H1 (cell line): ENCODE data around the gene METTL25B. TPM values are rescaled to one million over a fixed set of nuclear protein-coding genes. Genes with fewer than 3 reads are reported as not detected.

Experiments used
- CTCF ChIA-PET: fragments of 300-600 bp; sonication (Branson Sonifier 250); formaldehyde crosslinking; loops from one replicate; lab custom pipeline; 2021; ENCODE audit not compliant: partially characterized antibody; lab: Charles Lee
- POLR2A ChIA-PET: fragments of 300-600 bp; sonication (Branson Sonifier 250); formaldehyde crosslinking; loops from one replicate; lab custom pipeline; 2021; ENCODE audit warnings: inconsistent platforms; ENCODE audit not compliant: partially characterized antibody; lab: Charles Lee
- DNase-seq, 2 experiments: peaks; one replicate each; pipeline versions ENCODE4 v3.0.0 to v3.0.0-alpha.2; 2010 to 2022; ENCODE audit warnings: low spot score in 2 of 2, low read depth in 1 of 2, mixed read lengths in 1 of 2
- FAIRE-seq: peaks from 2 replicates; lab custom pipeline; 2011; peaks lifted over from hg19 to GRCh38; lab: Jason Lieb, UNC
- H2AFZ ChIP-seq: 2 replicates; pipeline ENCODE4 v1.8.1; 2012; ENCODE audit warnings: low read length, inconsistent platforms
- H2AK5ac ChIP-seq: 2 replicates; pipeline ENCODE4 v1.6.1; 2013; ENCODE audit warnings: low read depth, low read length
- H2BK120ac ChIP-seq: replicated peaks from 2 replicates; pipeline ENCODE3; 2013; ENCODE audit warnings: low read depth, low read length, inconsistent platforms
- H2BK12ac ChIP-seq: 2 replicates; pipeline ENCODE4 v1.6.1; 2013; ENCODE audit warnings: low read depth, low read length
- H2BK15ac ChIP-seq: 2 replicates; pipeline ENCODE4 v1.6.1; 2013; ENCODE audit warnings: low read length
- H2BK20ac ChIP-seq: 2 replicates; pipeline ENCODE4 v1.6.1; 2013; ENCODE audit warnings: low read length
- H2BK5ac ChIP-seq: 2 replicates; pipeline ENCODE4 v1.6.1; 2013; ENCODE audit warnings: low read depth, low read length
- H3K14ac ChIP-seq: 2 replicates; pipeline ENCODE4 v1.6.1; 2013; ENCODE audit warnings: inconsistent platforms; ENCODE audit not compliant: insufficient read length
- H3K18ac ChIP-seq: 2 replicates; pipeline ENCODE4 v1.6.1; 2013; ENCODE audit warnings: low read length; ENCODE audit errors: extremely low read depth
- H3K23ac ChIP-seq: 2 replicates; pipeline ENCODE4 v1.6.1; 2013; ENCODE audit warnings: inconsistent platforms; ENCODE audit not compliant: insufficient read length
- H3K23me2 ChIP-seq: 2 replicates; pipeline ENCODE4 v1.6.1; 2013; ENCODE audit warnings: low read depth, low read length
- H3K27ac ChIP-seq: 2 replicates; pipeline ENCODE4 v1.6.1; 2011; ENCODE audit warnings: low read depth, low read length, inconsistent platforms
- H3K27me3 ChIP-seq, 4 experiments: replicated peaks in 1 of 4; 1 replicate in 1 of 4; 2 replicates in 3 of 4; pipeline versions ENCODE4 v1.6.1 to v1.8.1; 2011 to 2013; ENCODE audit warnings: low read length in 3 of 4, mild to moderate bottlenecking in 3 of 4, inconsistent platforms in 2 of 4, mixed read lengths in 2 of 4, moderate library complexity in 1 of 4; ENCODE audit not compliant: control insufficient read depth in 3 of 4, insufficient read depth in 3 of 4; ENCODE audit errors: extremely low read depth in 1 of 4
- H3K36me3 ChIP-seq, 4 experiments: 2 replicates each; pipeline versions ENCODE4 v1.6.1 to v1.8.1; 2011 to 2013; ENCODE audit warnings: mild to moderate bottlenecking in 4 of 4, low read length in 3 of 4, moderate library complexity in 2 of 4, control low read depth in 1 of 4, inconsistent platforms in 1 of 4; ENCODE audit not compliant: insufficient read depth in 4 of 4, control insufficient read depth in 2 of 4
- H3K4ac ChIP-seq: replicated peaks from 2 replicates; pipeline ENCODE3; 2013; ENCODE audit warnings: low read length, low read depth, mixed read lengths, inconsistent platforms; ENCODE audit not compliant: insufficient read length
- H3K4me1 ChIP-seq, 4 experiments: replicated peaks in 1 of 4; 1 replicate in 1 of 4; 2 replicates in 3 of 4; pipeline versions ENCODE4 v1.6.1 to v1.8.1; 2011 to 2013; ENCODE audit warnings: low read length in 3 of 4, inconsistent platforms in 2 of 4, mixed read lengths in 1 of 4; ENCODE audit not compliant: insufficient read depth in 4 of 4, control insufficient read depth in 3 of 4
- H3K4me2 ChIP-seq, 2 experiments: 2 replicates each; pipeline versions ENCODE4 v1.6.1 to v1.8.1; 2011 to 2013; ENCODE audit warnings: low read depth in 2 of 2, low read length in 2 of 2, control low read depth in 1 of 2, inconsistent platforms in 1 of 2, mild to moderate bottlenecking in 1 of 2; ENCODE audit not compliant: insufficient read depth in 1 of 2
- H3K4me3 ChIP-seq, 4 experiments: fragments of 200-600, 300-600 bp in 1 of 4; sonication (generic), shearing (Covaris generic), sonication (Bioruptor Twin) in 1 of 4; 2 replicates each; pipeline versions ENCODE4 v1.5.1 to v1.8.1; 2011 to 2016; ENCODE audit warnings: low read length in 4 of 4, low read depth in 3 of 4, control low read depth in 2 of 4, inconsistent platforms in 2 of 4, mild to moderate bottlenecking in 2 of 4, mixed read lengths in 1 of 4, moderate library complexity in 1 of 4; ENCODE audit not compliant: insufficient read depth in 2 of 4; ENCODE audit errors: extremely low read depth in 1 of 4
- H3K56ac ChIP-seq: replicated peaks from 2 replicates; pipeline ENCODE3; 2013; ENCODE audit warnings: low read depth, mild to moderate bottlenecking, mixed read lengths, low read length, inconsistent platforms; ENCODE audit not compliant: insufficient read length
- H3K79me1 ChIP-seq: 2 replicates; pipeline ENCODE4 v1.6.1; 2013; ENCODE audit warnings: low read depth, low read length, control low read depth
- H3K79me2 ChIP-seq, 2 experiments: 2 replicates each; pipeline versions ENCODE4 v1.6.1 to v1.8.1; 2012 to 2013; ENCODE audit warnings: low read length in 2 of 2, mild to moderate bottlenecking in 2 of 2, inconsistent platforms in 1 of 2; ENCODE audit not compliant: insufficient read depth in 2 of 2, control insufficient read depth in 1 of 2
- H3K9ac ChIP-seq, 4 experiments: replicated peaks in 1 of 4; 1 replicate in 1 of 4; 2 replicates in 3 of 4; pipeline versions ENCODE4 v1.6.1 to v1.8.1; 2011 to 2013; ENCODE audit warnings: low read depth in 3 of 4, low read length in 3 of 4, control low read depth in 2 of 4, mild to moderate bottlenecking in 2 of 4, moderate library complexity in 2 of 4, inconsistent platforms in 1 of 4; ENCODE audit errors: extremely low read depth in 1 of 4
- H3K9me3 ChIP-seq, 2 experiments: 2 replicates each; pipeline versions ENCODE4 v1.6.1 to v1.8.1; 2012 to 2013; ENCODE audit warnings: mild to moderate bottlenecking in 2 of 2, moderate library complexity in 2 of 2, control low read depth in 1 of 2, inconsistent platforms in 1 of 2, low read depth in 1 of 2, low read length in 1 of 2, mixed read lengths in 1 of 2; ENCODE audit not compliant: insufficient read depth in 2 of 2
- H4K20me1 ChIP-seq, 2 experiments: replicated peaks in 1 of 2; 2 replicates each; pipeline versions ENCODE3 to v1.8.1; 2011 to 2013; ENCODE audit warnings: inconsistent platforms in 2 of 2, low read length in 2 of 2, mild to moderate bottlenecking in 1 of 2; ENCODE audit not compliant: insufficient read depth in 2 of 2, control insufficient read depth in 1 of 2
- H4K5ac ChIP-seq: 2 replicates; pipeline ENCODE4 v1.6.1; 2013; ENCODE audit warnings: low read length, low read depth, mixed read lengths, inconsistent platforms; ENCODE audit not compliant: insufficient read length
- H4K8ac ChIP-seq: 2 replicates; pipeline ENCODE4 v1.8.0; 2013; ENCODE audit warnings: mild to moderate bottlenecking, moderate library complexity, low read length, inconsistent platforms; ENCODE audit not compliant: insufficient read depth; ENCODE audit errors: extremely low read depth
- H4K91ac ChIP-seq: replicated peaks from 2 replicates; pipeline ENCODE3; 2013; ENCODE audit warnings: low read length, mixed read lengths, inconsistent platforms; ENCODE audit not compliant: insufficient read length
- CBX5 ChIP-seq: fragments of 300-800, 300-1000 bp; sonication (generic); IDR thresholded peaks from 2 replicates; pipeline ENCODE4 v1.7.1; 2016; ENCODE audit warnings: antibody characterized with exemption, low read length, low read depth
- CREB1 ChIP-seq: IDR thresholded peaks from 2 replicates; pipeline ENCODE4 v1.6.1; 2012; ENCODE audit warnings: inconsistent platforms
- CTCF ChIP-seq, 3 experiments: IDR thresholded peaks; 1 replicate in 2 of 3; 2 replicates in 1 of 3; pipeline versions ENCODE4 v1.5.1 to v1.6.1; 2011; ENCODE audit warnings: low read length in 3 of 3, mild to moderate bottlenecking in 3 of 3, inconsistent platforms in 2 of 3, low read depth in 1 of 3, moderate library complexity in 1 of 3; ENCODE audit not compliant: insufficient read depth in 1 of 3; ENCODE audit errors: control extremely low read depth in 1 of 3
- EP300 ChIP-seq, 2 experiments: IDR thresholded peaks; 1 replicate in 1 of 2; 2 replicates in 1 of 2; pipeline ENCODE4 v1.6.1; 2011 to 2012; ENCODE audit warnings: low read depth in 2 of 2, low read length in 2 of 2, mild to moderate bottlenecking in 2 of 2, borderline replicate concordance in 1 of 2, inconsistent platforms in 1 of 2, moderate library complexity in 1 of 2
- JUND ChIP-seq: IDR thresholded peaks from 2 replicates; pipeline ENCODE4 v1.6.1; 2011; ENCODE audit warnings: mild to moderate bottlenecking, improper control_type of control experiment, low read length
- KDM4A ChIP-seq: IDR thresholded peaks from one replicate; pipeline ENCODE4 v1.7.1; 2012; ENCODE audit warnings: low read depth, mild to moderate bottlenecking, moderate library complexity, low read length, inconsistent platforms; ENCODE audit not compliant: severe bottlenecking
- MAFK ChIP-seq: IDR thresholded peaks from 2 replicates; pipeline ENCODE4 v1.6.1; 2012; ENCODE audit warnings: low read depth, mild to moderate bottlenecking, improper control_type of control experiment, low read length
- SP1 ChIP-seq: IDR thresholded peaks from 2 replicates; pipeline ENCODE4 v1.6.1; 2011; ENCODE audit warnings: low read depth, low read length
- SP2 ChIP-seq: IDR thresholded peaks from 2 replicates; pipeline ENCODE4 v1.6.1; 2012; ENCODE audit warnings: mild to moderate bottlenecking, low read length, inconsistent platforms
- WGBS, 2 experiments: shearing (Covaris generic) in 1 of 2; methylation state at CpG; one replicate each; pipeline versions ENCODE4 v1.1.6 to v1.1.7; 2013 to 2015; ENCODE audit warnings: low lambda C conversion rate in 2 of 2, mixed read lengths in 2 of 2, inconsistent platforms in 1 of 2, low coverage in 1 of 2, missing lambda C conversion rate in 1 of 2; ENCODE audit not compliant: insufficient replicate concordance in 2 of 2, insufficient coverage in 1 of 2, insufficient read length in 1 of 2; ENCODE audit errors: extremely low coverage in 1 of 2, missing lambda C conversion rate in 1 of 2; 5-methylcytosine and 5-hydroxymethylcytosine counted together
- polyA plus RNA-seq, 7 experiments: library from polyadenylated mRNA; depleted of rRNA in 3 of 7; stranded (reverse) in 5 of 7; unstranded in 2 of 7; fragments of >200 nt in 5 of 7; fragments of 200-250 nt in 2 of 7; gene quantifications; 1 replicate in 5 of 7; 2 replicates in 1 of 7; 4 replicates in 1 of 7; pipeline versions ENCODE4 v1.2.1 to v1.2.3, GENCODE V29; 2011 to 2013; ENCODE audit warnings: missing spikeins in 2 of 7, mixed read lengths in 2 of 7
- total RNA-seq: library from RNA; stranded (reverse); fragmentation: NEBNext Ultra II Directional; extraction: Animal tissue kit (Norgen Biotek cat#: 25700); gene quantifications from 2 replicates; pipeline ENCODE4 v1.2.1, GENCODE V29; 2021

Gene METTL25B
- total and polyA plus RNA-seq, 2 of the 8 experiments (the other 6 are each of a cell fraction or from before 2014, with no cell fraction given), result 28.4 to 30.1 TPM

- CTCF ChIA-PET, result interaction anchor here (0.6 to 66.0 kb wide), 20 partner anchors 5 to 266 kb away, joined by 3 to 4284 read pairs (median 4); partner anchors contain the start of genes BCAN, CRABP2, HAPLN2 and ISG20L2
- Histone ChIP-seq H4K8ac (no peak overlapping the region), H3K23me2 (no peaks in the 10 kb centered on the region; the same call in 1 of the 2 replicates), H2BK15ac (0 out of 2 replicates have a peak overlapping the region, but pooled peaks have one; percentile 75), H3K9ac (no peak overlapping the region), H3K18ac (no peak overlapping the region; the same call in 1 of the 2 replicates), H3K4me2 (no peak overlapping the region), H2BK120ac (no peak overlapping the region), H3K79me2 (no peaks in the 10 kb centered on the region), H3K79me1 (no peaks in the 10 kb centered on the region), H3K4me3 (no peak overlapping the region), H2BK5ac (no peak overlapping the region; the same call in 1 of the 2 replicates), H3K56ac (no peak overlapping the region), H2BK20ac (no peak overlapping the region), H4K5ac (no peak overlapping the region), H3K36me3 (no peaks in the 10 kb centered on the region), H2BK12ac (peak overlapping the region; percentile 68; the same call in 1 of the 2 replicates), H4K20me1 (no peaks in the 10 kb centered on the region), H4K91ac (peak overlapping the region; percentile 75), H3K4ac (no peak overlapping the region), H3K14ac (no peak overlapping the region), H3K23ac (no peak overlapping the region), H3K27me3 (no peaks in the 10 kb centered on the region; a peak in 1 of 7 replicates), H2AK5ac (0 out of 2 replicates have a peak overlapping the region, but pooled peaks have one; percentile 9), H2AFZ (peak overlapping the region; percentile 31; the same call in 1 of the 2 replicates), H3K27ac (no peak overlapping the region), H3K9me3 (no peaks in the 10 kb centered on the region), H3K4me1 (peaks cover 0 to 12% (median 3%) of the 10 kb centered on the region in 4 experiments; a peak in 4 of 7 replicates)
- POLR2A ChIA-PET, result interaction anchor here (0.6 to 13.8 kb wide), 10 partner anchors 10 to 88 kb away, joined by 3 to 419 read pairs (median 6); partner anchors contain the start of gene CRABP2
- no peak for FAIRE-seq
- 79% methylated on average over 5 of the region's 5 CpGs; no CpG with 5 or more reads in 1 of the 2 experiments for WGBS, 2 experiments
- peak in 1 of 2 experiments; percentile 61 for DNase-seq
- TF ChIP-seq JUND (no peak), EP300 (IDR thresholded peaks at IDR 0.05; ENCODE audit: borderline replicate concordance in 1 of 2, low read depth in 2 of 2, low read length in 2 of 2) (no peak), MAFK (no peak), CBX5 (no peak), CREB1 (no peak), SP1 (no peak), KDM4A (no peak), CTCF (IDR thresholded peaks at IDR 0.05; ENCODE audit: control extremely low read depth in 1 of 3, insufficient read depth in 1 of 3, low read depth in 1 of 3, low read length in 3 of 3) (peak; percentile 41 to 47 (median 45)), SP2 (no peak)
Measured at GRCh38 chr1:156682166-156682890, 45.9 kb upstream of the METTL25B start.
